Gastroesophageal sphincter (tissue), 3 donors: ENCODE measurements around the gene POLR1B.
"Not testable (repeated sequence)": the region's sequence is repeated elsewhere in the genome, so short reads cannot be mapped to it uniquely, and the experiment has no call there.

ENCODE experiments used
- CTCF ChIP-seq, 4 experiments: fragments of 200-600 bp in 2 of 4; fragments of 450-650 bp in 2 of 4; sonication (generic) in 1 of 4; IDR thresholded peaks; one replicate each; pipeline ENCODE4 v1.5.1; 2017 to 2019; ENCODE audit warnings: antibody characterized with exemption in 4 of 4, mild to moderate bottlenecking in 2 of 4, moderate library complexity in 2 of 4
- EP300 ChIP-seq: sonication (generic); formaldehyde crosslinking; IDR thresholded peaks from one replicate; pipeline ENCODE4 v1.6.1; 2017; ENCODE audit warnings: antibody characterized with exemption, mild to moderate bottlenecking
- POLR2A ChIP-seq, 2 donors: fragments of 450-650 bp; IDR thresholded peaks; one replicate each; pipeline ENCODE4 v1.6.1; 2017; ENCODE audit warnings: antibody characterized with exemption in 2 of 2, mild to moderate bottlenecking in 2 of 2, moderate library complexity in 1 of 2
- POLR2AphosphoS5 ChIP-seq: sonication (generic); formaldehyde crosslinking; IDR thresholded peaks from one replicate; pipeline ENCODE4 v1.6.1; 2017; ENCODE audit warnings: antibody characterized with exemption

DNA sequence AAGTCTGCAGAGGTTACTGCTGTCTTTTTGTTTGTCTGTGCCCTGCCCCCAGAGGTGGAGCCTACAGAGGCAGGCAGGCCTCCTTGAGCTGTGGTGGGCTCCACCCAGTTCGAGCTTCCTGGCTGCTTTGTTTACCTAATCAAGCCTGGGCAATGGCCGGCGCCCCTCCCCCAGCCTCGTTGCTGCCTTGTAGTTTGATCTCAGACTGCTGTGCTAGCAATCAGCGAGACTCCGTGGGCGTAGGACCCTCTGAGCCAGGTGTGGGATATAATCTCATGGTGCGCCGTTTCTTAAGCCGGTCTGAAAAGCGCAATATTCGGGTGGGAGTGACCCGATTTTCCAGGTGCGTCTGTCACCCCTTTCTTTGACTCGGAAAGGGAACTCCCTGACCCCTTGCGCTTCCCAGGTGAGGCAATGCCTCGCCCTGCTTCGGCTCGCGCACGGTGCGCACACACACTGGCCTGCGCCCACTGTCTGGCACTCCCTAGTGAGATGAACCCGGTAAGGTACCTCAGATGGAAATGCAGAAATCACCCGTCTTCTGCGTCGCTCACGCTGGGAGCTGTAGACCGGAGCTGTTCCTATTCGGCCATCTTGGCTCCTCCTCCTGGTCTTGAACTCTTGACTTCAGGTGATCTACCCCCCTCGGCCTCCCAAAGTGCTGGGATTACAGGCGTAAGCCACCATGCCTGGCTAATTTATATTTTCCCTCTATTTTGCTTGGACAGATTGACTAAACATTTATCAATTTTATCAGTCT lies 32.8 kb upstream of the POLR1B start:
- TF ChIP-seq CTCF (IDR thresholded peaks at IDR 0.05); POLR2AphosphoS5; POLR2A (IDR thresholded peaks at IDR 0.05); EP300: not testable (repeated sequence)
